Ovary (tissue), 3 donors: Measurements from ENCODE around the gene OTUD3.

Experiments
- CTCF ChIP-seq, 3 donors: fragments of 450-650 bp in 2 of 3; fragments of 200-600 bp in 1 of 3; IDR thresholded peaks; one replicate each; pipeline versions ENCODE4 v1.5.1 to v1.8.0; 2016 to 2022; ENCODE audit warnings: antibody characterized with exemption in 3 of 3, mild to moderate bottlenecking in 1 of 3
- EP300 ChIP-seq: sonication (generic); formaldehyde crosslinking; IDR thresholded peaks from one replicate; pipeline ENCODE4 v1.6.1; 2017; ENCODE audit warnings: antibody characterized with exemption
- POLR2A ChIP-seq: fragments of 450-650 bp; IDR thresholded peaks from one replicate; pipeline ENCODE4 v1.6.1; 2017; ENCODE audit warnings: antibody characterized with exemption, mild to moderate bottlenecking, moderate library complexity
- donor health status: DM: no; HTN: no; CAD: no.

- TF ChIP-seq CTCF (IDR thresholded peaks at IDR 0.05) (no peak), POLR2A (no peak), EP300 (no peak)
Measured at GRCh38 chr1:19909971-19910370, 27.8 kb downstream of the OTUD3 start.
